ENCODE measurements around the gene MIEF1.

DNA sequence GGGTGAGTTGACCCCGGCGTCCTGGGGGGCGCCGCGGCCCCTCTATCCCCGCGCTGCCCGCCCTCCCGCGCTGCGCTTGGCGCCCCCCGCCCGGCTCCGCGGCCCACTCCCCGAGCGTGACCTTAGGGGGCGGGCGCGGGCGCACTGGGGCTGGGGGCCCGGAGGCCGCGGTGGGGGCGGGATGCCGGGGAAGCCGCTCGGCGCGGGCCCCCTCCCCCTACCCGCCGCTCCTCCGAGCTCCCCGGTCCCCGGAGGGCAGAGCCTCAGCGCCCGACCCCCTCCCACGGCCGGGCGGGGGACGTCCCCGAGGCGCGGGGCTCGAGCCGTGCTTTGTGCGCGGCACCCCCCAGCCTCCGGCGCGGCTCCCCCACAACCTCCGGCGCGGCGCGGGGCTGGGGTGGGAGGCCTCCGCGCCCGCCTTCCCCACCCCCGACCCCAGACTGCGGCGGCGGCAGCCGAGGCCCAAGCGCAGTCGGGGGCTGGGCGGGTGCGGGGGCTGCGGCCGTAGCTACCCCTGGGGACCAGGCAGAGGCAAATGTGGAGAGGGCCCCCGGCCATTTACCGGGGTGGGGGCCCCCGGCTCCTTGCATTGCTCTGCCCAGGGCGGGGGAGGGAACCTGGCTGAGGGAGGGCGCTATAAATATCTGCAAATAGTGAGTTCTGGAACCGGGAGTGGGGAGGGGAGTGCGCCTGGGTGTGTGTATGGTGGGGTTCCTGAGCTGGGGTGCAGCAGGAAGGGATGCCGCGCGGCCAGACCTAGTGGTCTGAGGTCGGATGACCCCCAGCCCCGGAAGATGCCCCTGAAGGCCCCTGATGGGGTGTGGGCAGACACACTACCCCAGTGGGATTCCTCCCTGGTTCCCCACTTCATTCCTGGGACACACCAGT, 44.3 kb upstream of the MIEF1 start:
- TF ChIP-seq CTCF (IDR thresholded peaks at IDR 0.05) (no peak), POLR2A (IDR thresholded peaks at IDR 0.05) (no peak)
